Measurements from ENCODE around the gene RASA1.

The RASA1 gene

GRCh38 chr5:87267574-87268125 is at the start of gene RASA1:
Gene RASA1, plus strand, starts transcription at chr5:87267883. Its CDS starts 569 bp downstream, at chr5:87268452.
- H3K27ac ChIP-seq: peak within 1 kb of the TSS; percentile 77 to 94
- TF ChIP-seq CTCF (IDR thresholded peaks at IDR 0.05): no peak
- peak within 1 kb of the TSS; percentile 91 for H3K4me3 ChIP-seq
- peak; percentile 94 for DNase-seq (ENCODE audit: low spot score)

GRCh38 chr5:87229780-87230179 is 37.9 kb upstream of the RASA1 start:
- TF ChIP-seq CTCF (IDR thresholded peaks at IDR 0.05): no peak
- DNase-seq (ENCODE audit: low spot score): no peak
- H3K4me3 ChIP-seq: no peak overlapping the region
- no peak overlapping the region for H3K27ac ChIP-seq

- no peak overlapping the region for H3K27ac ChIP-seq
- no peak for TF ChIP-seq CTCF (IDR thresholded peaks at IDR 0.05)
- no peak for DNase-seq (ENCODE audit: low spot score)
- no peak overlapping the region for H3K4me3 ChIP-seq
Measured at GRCh38 chr5:87231037-87231808, 36.5 kb upstream of the RASA1 start.

GRCh38 chr5:87233143-87233542 is 34.5 kb upstream of the RASA1 start:
- no peak for DNase-seq (ENCODE audit: low spot score)

GRCh38 chr5:87241555-87241954 is 26.1 kb upstream of the RASA1 start:
- no peak overlapping the region for H3K27ac ChIP-seq
- no peak overlapping the region for H3K4me3 ChIP-seq
- no peak for DNase-seq (ENCODE audit: low spot score)
- TF ChIP-seq CTCF (IDR thresholded peaks at IDR 0.05): no peak

More at GRCh38 chr5:87233143-87233542, 34.5 kb upstream of the RASA1 start:
- no peak overlapping the region for H3K27ac ChIP-seq
- no peak for TF ChIP-seq CTCF (IDR thresholded peaks at IDR 0.05)
- no peak overlapping the region for H3K4me3 ChIP-seq

- Histone ChIP-seq H3K4me3 (no peak overlapping the region), H3K27ac (peak overlapping the region in 1 of 2 donors; percentile 6)
- DNase-seq (ENCODE audit: low spot score): no peak
- TF ChIP-seq CTCF (IDR thresholded peaks at IDR 0.05): no peak
Measured at GRCh38 chr5:87242242-87242641, 25.4 kb upstream of the RASA1 start.

Data from coronary artery (tissue), 2 donors.